Ovary (tissue), 3 donors: ENCODE measurements around the gene RYR3.

ENCODE experiments used
- CTCF ChIP-seq, 3 donors: fragments of 450-650 bp in 2 of 3; fragments of 200-600 bp in 1 of 3; IDR thresholded peaks; one replicate each; pipeline versions ENCODE4 v1.5.1 to v1.8.0; 2016 to 2022; ENCODE audit warnings: antibody characterized with exemption in 3 of 3, mild to moderate bottlenecking in 1 of 3
- POLR2A ChIP-seq: fragments of 450-650 bp; IDR thresholded peaks from one replicate; pipeline ENCODE4 v1.6.1; 2017; ENCODE audit warnings: antibody characterized with exemption, mild to moderate bottlenecking, moderate library complexity
- donor health status: DM: no; HTN: no; CAD: no.

- no peak for TF ChIP-seq CTCF (IDR thresholded peaks at IDR 0.05)
- TF ChIP-seq POLR2A, result no peak
Measured at GRCh38 chr15:33440900-33441299, 130.1 kb downstream of the RYR3 start.
